22Rv1 (cell line): ENCODE results near the gene OR10H3.

ENCODE experiments used
- ZFX ChIP-seq: fragments of 450-650 bp; IDR thresholded peaks from 2 replicates; pipeline ENCODE4 v1.6.1; 2017; ENCODE audit warnings: antibody characterized with exemption, borderline replicate concordance
- TF ChIP-seq, protein P1 (sequence below): fragments of 450-650 bp; IDR thresholded peaks from 2 replicates; pipeline ENCODE4 v1.5.1; 2017; ENCODE audit warnings: mild to moderate bottlenecking

DNA sequence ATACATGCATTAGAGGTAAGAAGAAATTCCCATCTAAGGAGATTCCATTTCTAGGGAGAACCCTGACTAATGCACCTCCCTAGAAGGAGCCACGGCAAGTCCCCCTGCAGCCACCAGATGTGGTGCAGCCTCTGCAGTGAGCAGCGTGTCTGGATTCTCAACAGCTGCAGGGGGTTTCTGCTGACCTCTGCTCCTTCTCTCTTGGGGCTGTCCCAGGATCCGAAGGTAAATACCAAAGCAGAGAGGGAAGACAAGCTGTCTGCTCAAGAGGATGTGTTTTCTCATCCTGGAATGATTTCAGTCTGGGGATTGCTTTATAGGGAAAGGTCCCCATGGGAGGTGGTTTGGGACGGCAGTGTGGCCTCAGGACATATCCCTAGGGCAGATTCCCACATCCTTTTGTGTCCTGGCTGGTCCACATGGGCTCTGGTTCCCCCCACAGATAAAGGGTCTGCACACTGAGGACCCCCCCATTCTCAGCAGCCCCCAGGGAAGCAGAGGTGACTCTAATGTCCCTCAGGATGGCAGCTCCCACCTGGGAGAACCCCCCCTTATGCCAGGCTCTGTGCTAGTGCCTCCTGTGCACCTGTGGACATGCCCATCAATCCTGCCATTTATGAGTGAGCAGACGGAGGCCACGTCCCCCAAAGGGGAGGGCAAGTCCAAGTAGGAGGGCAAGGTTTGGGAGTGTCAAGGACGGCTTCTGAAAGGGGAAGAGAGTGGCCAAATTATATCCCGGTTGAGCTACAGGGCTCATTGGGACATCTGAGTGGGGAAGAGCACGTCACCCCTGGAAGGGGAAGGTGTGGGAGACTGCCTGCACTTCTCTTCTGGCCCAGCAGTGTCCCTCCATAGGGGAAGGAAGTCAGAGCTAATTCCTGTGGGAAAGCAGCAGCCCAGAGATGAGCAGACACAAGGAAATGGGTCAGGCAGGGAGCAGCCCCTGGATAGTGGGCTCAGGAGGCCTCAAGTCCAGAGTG is 39.5 kb downstream of the OR10H3 start:
- TF ChIP-seq, protein P1, sequence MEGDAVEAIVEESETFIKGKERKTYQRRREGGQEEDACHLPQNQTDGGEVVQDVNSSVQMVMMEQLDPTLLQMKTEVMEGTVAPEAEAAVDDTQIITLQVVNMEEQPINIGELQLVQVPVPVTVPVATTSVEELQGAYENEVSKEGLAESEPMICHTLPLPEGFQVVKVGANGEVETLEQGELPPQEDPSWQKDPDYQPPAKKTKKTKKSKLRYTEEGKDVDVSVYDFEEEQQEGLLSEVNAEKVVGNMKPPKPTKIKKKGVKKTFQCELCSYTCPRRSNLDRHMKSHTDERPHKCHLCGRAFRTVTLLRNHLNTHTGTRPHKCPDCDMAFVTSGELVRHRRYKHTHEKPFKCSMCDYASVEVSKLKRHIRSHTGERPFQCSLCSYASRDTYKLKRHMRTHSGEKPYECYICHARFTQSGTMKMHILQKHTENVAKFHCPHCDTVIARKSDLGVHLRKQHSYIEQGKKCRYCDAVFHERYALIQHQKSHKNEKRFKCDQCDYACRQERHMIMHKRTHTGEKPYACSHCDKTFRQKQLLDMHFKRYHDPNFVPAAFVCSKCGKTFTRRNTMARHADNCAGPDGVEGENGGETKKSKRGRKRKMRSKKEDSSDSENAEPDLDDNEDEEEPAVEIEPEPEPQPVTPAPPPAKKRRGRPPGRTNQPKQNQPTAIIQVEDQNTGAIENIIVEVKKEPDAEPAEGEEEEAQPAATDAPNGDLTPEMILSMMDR, result no peak
- no peak for TF ChIP-seq ZFX
